RWPE2 (cell line): Measurements from ENCODE around the gene PCSK6.
"Not testable (repeated sequence)": the region's sequence is repeated elsewhere in the genome, so short reads cannot be mapped to it uniquely, and the experiment has no call there.

Source experiments
- ATAC-seq: fragments of 200-7000 bp; cut with Tn5 transposase; 3 replicates; pipeline ENCODE4 v1.9.1; 2021; ENCODE audit warnings: low read depth
- DNase-seq: peaks from one replicate; pipeline ENCODE4 v3.0.0-alpha.2; 2020; ENCODE audit warnings: low spot score
- H3K27ac ChIP-seq: fragments of 450-650 bp; 2 replicates; pipeline ENCODE4 v1.5.1; 2017; ENCODE audit warnings: mild to moderate bottlenecking; ENCODE audit not compliant: poor library complexity, severe bottlenecking
- H3K27me3 ChIP-seq: fragments of 250-450 bp; sonication (Bioruptor Pico); 2 replicates; pipeline ENCODE4 v1.5.1; 2021; ENCODE audit warnings: mild to moderate bottlenecking, moderate library complexity; ENCODE audit not compliant: insufficient read depth, poor library complexity, severe bottlenecking
- H3K36me3 ChIP-seq: fragments of 250-450 bp; sonication (Bioruptor Pico); 2 replicates; pipeline ENCODE4 v1.5.1; 2020; ENCODE audit warnings: low read depth, mild to moderate bottlenecking, moderate library complexity
- H3K4me1 ChIP-seq: fragments of 250-450 bp; sonication (Bioruptor Pico); 2 replicates; pipeline ENCODE4 v1.5.1; 2021; ENCODE audit warnings: mild to moderate bottlenecking, moderate library complexity; ENCODE audit not compliant: insufficient read depth, poor library complexity, severe bottlenecking
- H3K4me3 ChIP-seq: fragments of 250-450 bp; sonication (Bioruptor Pico); 2 replicates; pipeline ENCODE4 v1.5.1; 2021; ENCODE audit warnings: mild to moderate bottlenecking, moderate library complexity; ENCODE audit not compliant: severe bottlenecking
- H3K9me3 ChIP-seq: fragments of 250-450 bp; sonication (Bioruptor Pico); 2 replicates; pipeline ENCODE4 v1.5.1; 2021; ENCODE audit warnings: mild to moderate bottlenecking, moderate library complexity; ENCODE audit not compliant: severe bottlenecking
- TF ChIP-seq, protein P1 (sequence below): fragments of 450-650 bp; IDR thresholded peaks from one replicate; pipeline ENCODE4 v1.5.1; 2017; ENCODE audit warnings: mild to moderate bottlenecking, moderate library complexity; ENCODE audit not compliant: poor library complexity, severe bottlenecking

PCSK6 gene

DNA sequence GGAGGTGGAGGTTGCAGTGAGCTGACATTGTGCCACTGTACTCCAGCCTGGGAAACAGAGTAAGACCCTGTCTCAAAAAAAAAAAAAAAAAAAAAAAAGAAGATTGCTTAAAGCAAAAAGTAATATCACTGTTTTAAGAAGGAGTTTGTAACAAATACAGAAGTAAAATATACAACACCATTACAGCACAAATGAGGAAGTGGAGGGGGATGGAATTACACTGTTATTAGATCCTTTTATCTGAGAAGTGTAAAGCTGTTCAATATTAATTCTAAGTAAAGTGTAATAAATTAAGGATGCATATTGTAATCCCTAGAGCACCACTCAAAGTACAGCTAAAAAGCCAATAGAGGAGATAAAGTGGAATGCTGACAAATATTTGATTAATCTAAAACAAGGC is 147.5 kb downstream of the PCSK6 start:
- Histone ChIP-seq H3K9me3 (no peaks in the 10 kb centered on the region), H3K36me3 (no peaks in the 10 kb centered on the region), H3K4me3 (no peak overlapping the region), H3K27ac (no peak overlapping the region), H3K27me3 (no peaks in the 10 kb centered on the region), H3K4me1 (no peaks in the 10 kb centered on the region)
- TF ChIP-seq, protein P1, sequence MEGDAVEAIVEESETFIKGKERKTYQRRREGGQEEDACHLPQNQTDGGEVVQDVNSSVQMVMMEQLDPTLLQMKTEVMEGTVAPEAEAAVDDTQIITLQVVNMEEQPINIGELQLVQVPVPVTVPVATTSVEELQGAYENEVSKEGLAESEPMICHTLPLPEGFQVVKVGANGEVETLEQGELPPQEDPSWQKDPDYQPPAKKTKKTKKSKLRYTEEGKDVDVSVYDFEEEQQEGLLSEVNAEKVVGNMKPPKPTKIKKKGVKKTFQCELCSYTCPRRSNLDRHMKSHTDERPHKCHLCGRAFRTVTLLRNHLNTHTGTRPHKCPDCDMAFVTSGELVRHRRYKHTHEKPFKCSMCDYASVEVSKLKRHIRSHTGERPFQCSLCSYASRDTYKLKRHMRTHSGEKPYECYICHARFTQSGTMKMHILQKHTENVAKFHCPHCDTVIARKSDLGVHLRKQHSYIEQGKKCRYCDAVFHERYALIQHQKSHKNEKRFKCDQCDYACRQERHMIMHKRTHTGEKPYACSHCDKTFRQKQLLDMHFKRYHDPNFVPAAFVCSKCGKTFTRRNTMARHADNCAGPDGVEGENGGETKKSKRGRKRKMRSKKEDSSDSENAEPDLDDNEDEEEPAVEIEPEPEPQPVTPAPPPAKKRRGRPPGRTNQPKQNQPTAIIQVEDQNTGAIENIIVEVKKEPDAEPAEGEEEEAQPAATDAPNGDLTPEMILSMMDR = no peak
- ATAC-seq (no peak), DNase-seq (no peak)

DNA sequence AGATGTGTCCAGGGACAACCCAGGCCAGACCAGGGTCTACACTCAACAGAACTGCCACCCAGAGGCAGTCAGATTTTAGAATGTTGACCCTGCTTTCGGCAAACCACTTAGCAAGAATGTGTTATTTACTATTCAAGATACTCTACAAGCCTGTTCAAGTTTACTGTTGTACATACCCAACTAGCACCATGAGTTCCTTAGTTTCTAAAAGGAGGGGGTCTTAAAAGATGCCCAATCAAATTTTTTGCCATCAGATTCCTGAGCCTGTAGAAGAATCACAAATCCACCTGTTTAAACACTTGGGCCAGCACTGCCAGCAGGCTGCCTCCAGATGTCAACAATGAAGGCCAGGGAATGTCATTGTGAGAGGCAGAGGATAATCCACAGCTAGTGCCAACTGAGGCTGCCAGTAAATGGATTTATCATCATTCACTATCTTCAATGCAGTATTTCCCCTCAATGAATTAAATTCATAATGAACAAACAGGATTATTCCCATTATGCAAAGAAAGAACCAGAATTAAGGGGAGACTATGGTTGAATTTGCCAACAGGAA is 150.9 kb downstream of the PCSK6 start:
- Histone ChIP-seq H3K4me3 (no peak overlapping the region), H3K9me3 (no peaks in the 10 kb centered on the region), H3K36me3 (no peaks in the 10 kb centered on the region), H3K4me1 (no peaks in the 10 kb centered on the region), H3K27ac (no peak overlapping the region), H3K27me3 (no peaks in the 10 kb centered on the region)
- ATAC-seq (no peak; the same call in 2 of the 3 replicates), DNase-seq (no peak)
- TF ChIP-seq, protein P1 = no peak

DNA sequence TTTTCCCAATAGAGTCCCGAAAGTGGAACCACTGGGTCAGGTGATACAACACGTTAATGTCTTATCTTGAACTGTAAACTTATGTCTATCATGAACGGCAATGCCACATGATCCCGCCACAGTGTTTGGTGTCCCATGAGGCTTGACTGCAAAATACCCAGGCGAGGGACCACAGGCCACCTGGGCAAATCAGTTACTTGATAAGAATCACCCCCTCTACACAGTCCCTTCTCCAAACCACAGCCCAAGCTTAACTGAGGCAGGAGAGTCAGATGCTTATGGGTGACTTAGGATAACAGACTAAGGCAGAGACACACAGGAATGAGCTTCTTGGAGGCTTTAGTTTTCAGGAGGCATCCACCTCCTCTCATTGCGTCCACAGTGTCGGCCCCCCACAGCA is 151.5 kb downstream of the PCSK6 start:
- Histone ChIP-seq H3K9me3 (no peaks in the 10 kb centered on the region), H3K4me1 (no peaks in the 10 kb centered on the region), H3K4me3 (no peak overlapping the region), H3K27me3 (no peaks in the 10 kb centered on the region), H3K36me3 (no peaks in the 10 kb centered on the region), H3K27ac (no peak overlapping the region)
- DNase-seq (peak; percentile 45), ATAC-seq (no peak)
- TF ChIP-seq, protein P1 = no peak

DNA sequence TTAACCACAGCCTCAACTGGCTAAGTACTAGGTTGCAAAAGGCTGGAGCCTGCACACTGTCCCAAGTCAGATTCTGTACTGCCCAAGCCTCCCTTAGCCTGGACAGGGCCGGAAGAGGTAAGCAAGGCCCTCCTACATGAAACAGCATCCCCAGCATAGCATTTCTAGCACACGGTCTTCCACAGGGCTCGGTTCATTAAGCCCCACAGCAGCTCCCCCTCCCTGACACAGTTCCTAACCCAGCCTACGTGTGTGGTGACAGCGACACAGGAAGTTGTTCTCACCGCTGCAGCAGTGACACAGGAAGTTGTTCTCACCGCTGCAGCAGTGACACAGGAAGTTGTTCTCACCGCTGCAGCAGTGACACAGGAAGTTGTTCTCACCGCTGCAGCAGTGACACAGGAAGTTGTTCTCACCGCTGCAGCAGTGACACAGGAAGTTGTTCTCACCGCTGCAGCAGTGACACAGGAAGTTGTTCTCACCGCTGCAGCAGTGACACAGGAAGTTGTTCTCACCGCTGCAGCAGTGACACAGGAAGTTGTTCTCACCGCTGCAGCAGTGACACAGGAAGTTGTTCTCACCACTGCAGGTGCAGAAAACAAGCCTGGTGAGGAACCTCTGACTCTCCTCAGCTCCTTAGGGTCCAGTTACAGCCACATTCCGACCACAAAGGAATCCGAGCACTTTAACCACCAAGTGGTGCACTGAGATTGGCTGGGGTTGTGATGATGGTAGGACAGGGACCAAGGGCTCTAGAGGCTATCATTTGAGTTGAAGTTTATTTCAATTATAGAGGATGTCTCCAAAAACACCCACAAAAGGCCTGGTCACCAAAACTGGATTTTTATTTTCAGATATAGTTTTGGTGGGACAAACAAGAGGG is 155.4 kb downstream of the PCSK6 start:
- H3K36me3 ChIP-seq, H3K27me3 ChIP-seq, H3K4me1 ChIP-seq, H3K27ac ChIP-seq, H3K9me3 ChIP-seq, ATAC-seq, H3K4me3 ChIP-seq: not testable (repeated sequence)
- peak; percentile 20 for DNase-seq

DNA sequence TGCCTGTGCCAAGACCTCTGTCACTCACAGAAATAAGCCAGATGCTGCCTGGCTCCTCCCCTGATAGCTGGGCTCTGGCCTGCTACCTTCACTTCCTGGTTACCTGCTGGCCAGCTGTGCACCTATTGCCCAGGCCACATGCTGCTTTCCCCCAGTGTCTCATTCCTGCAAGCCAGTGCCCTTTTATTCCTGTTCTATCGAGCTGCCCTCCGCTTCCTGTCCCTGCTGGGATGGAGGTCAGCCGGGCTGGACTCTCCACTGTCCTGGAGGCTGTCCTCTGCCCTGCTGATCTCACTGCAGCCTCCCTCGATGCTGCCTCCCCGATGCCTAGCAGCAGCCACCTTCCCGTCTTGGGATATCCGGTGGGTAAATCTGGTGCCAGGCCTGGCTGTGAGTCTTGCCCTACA is 157.4 kb downstream of the PCSK6 start:
- peak; percentile 57 for DNase-seq
- TF ChIP-seq, protein P1 = no peak
- Histone ChIP-seq H3K9me3 (no peaks in the 10 kb centered on the region), H3K4me3 (no peak overlapping the region), H3K27me3 (no peaks in the 10 kb centered on the region), H3K4me1 (no peaks in the 10 kb centered on the region), H3K36me3 (no peaks in the 10 kb centered on the region), H3K27ac (no peak overlapping the region)
- no peak for ATAC-seq
